ENCODE measurements around the gene AAGAB.

DNA sequence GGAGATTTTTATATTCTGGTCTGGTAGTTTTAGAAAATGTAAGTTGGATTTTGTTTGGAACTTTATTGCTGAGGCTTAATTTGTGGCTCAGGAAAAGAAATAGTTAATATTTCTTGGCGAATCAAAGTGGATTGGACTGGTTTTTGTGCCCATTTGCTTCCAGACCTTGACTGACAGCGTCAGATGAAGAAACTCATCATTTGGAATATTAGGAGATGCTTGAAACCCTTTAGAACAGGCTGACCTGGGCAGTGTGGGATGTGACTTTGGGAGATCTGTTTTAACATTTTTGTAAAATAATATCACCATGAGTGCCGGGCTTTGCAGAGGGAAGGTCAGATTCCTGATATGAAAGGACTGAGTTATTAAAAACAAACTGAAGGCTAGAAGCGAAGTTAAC is 83.0 kb downstream of the AAGAB start:
- TF ChIP-seq SP1 (IDR thresholded peaks at IDR 0.05): no peak
- TF ChIP-seq, protein P1, sequence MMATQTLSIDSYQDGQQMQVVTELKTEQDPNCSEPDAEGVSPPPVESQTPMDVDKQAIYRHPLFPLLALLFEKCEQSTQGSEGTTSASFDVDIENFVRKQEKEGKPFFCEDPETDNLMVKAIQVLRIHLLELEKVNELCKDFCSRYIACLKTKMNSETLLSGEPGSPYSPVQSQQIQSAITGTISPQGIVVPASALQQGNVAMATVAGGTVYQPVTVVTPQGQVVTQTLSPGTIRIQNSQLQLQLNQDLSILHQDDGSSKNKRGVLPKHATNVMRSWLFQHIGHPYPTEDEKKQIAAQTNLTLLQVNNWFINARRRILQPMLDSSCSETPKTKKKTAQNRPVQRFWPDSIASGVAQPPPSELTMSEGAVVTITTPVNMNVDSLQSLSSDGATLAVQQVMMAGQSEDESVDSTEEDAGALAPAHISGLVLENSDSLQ (IDR thresholded peaks at IDR 0.05): no peak
